GM19238 (cell line): ENCODE data around the gene NFIA.
"Not testable (repeated sequence)": the region's sequence is repeated elsewhere in the genome, so short reads cannot be mapped to it uniquely, and the experiment has no call there.

ENCODE experiments used
- DNase-seq: peaks from one replicate; pipeline ENCODE4 v3.0.0; 2011; ENCODE audit warnings: low spot score; ENCODE audit not compliant: insufficient read length

Gene NFIA

DNA sequence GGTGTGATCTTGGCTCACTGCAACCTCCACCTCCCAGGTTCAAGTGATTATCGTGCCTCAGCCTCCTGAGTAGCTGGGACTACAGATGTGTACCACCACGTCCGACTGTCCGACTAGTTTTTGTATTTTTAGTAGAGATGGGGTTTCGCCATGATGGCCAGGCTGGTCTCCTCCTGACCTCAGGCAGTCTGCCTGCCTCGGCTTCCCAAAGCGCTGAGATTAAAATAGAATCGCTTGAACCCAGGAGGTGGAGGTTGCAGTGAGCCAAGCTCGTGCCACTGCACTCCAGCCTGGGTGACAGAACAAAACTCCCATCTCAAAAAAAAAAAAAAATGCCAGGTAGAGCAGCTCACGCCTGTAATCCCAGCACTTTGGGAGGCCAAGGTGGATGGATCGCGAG, 44.5 kb downstream of the NFIA start:
- DNase-seq = not testable (repeated sequence)

DNA sequence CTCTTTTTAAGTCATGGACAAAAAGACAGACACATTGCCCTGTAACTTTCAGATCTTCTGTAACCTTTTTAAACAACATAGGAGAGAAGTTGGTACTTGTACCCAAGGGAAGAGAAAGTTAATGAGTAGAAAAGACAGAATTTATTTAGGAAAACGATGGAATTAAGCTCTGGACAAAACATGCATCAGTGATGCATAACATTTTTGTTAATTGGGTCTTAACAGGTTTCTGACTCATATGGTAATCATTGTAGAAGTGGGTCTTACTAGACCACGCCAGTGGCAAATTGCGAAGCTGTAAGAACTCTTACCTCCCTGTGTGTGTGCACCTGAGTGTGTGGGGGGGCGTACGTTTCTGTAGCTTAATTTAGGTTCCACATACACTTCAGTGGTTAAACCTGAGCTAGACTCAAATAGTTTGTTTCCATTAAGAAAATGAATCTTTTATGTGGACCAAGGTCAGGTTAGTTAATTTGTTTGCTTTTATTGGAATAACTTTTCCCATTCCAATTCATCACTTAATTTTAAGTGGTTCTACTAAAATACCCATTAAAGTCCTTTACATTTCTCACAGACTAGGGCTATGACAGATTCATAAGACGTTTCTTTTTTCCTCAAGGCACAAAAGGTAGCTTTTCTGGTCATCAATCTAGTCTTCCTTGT, 48.1 kb downstream of the NFIA start:
- no peak for DNase-seq

DNA sequence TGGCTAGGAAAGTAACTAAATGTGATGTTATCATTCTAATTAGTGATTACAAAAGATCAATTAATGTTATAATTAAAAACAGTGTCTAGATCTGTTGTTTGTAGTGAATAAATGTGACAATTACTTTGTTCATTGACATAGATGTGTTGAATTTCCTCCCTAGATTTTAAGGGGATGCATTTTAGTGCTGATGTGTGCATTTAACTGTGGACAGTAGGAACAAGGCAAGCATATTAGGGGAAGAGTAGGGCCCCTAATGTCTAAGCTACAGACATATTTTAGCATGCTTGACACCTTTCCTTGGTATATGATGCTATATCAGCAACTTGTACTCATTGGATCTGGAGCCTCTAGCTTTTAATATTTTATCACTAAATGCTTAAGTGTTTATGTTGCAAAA, 48.9 kb downstream of the NFIA start:
- no peak for DNase-seq

DNA sequence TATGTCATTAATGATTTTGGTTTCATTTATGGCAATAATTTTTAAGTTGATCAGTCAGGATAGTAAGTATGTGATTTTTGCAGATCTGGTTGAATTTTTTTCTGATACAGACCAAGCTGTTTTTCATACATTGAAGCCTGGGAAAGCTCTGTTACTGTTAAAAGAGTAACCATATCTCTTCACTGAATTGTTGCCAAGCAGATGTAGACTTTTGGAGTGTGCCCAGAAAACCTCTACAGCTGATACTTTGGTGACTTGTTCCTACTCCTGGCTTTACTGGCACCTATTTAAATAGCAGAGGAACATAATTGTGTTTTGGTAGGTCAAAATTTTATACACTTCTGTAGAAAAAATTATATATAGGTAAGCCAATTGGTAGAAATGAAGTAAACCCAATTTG, 49.4 kb downstream of the NFIA start:
- DNase-seq = no peak

GRCh38 chr1:61132176-61132638, 49.8 kb downstream of the NFIA start:
- DNase-seq = no peak

DNA sequence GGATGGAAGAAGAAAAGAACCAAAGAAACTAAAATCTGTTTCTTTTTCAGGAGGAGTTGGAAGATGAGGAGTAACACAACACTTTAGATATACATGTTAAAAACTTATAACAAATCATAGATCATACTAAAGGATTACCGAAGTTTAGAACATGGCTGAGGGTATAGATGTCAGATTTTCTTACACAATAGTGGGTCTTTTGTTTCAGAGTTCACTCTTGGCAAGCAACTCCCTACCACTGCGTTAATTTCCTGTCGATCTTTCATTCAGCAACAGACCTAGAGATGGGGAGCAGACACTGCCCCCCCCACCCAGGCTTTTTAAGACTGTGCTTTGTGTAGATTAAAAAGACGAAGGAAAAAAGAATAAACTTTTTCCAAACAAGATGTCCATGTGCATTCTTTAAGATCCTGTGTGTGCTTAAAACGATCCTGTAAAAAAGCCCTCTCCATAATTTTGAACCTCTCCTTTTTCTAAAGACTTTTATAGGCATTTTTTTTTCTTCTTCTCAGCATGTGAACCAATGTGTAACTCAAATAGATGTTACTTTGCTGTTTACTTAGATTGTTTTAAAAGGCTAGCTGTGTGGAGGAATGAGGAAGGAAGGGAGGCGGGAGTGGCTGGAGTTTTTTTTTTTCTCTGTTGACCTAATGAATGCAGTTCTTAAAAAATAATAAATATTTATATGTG, 50.4 kb downstream of the NFIA start:
- DNase-seq = no peak

GRCh38 chr1:61133335-61134019, 51.1 kb downstream of the NFIA start:
- DNase-seq = no peak

- DNase-seq = no peak
Observed at GRCh38 chr1:61135291-61135690, 52.9 kb downstream of the NFIA start.

DNA sequence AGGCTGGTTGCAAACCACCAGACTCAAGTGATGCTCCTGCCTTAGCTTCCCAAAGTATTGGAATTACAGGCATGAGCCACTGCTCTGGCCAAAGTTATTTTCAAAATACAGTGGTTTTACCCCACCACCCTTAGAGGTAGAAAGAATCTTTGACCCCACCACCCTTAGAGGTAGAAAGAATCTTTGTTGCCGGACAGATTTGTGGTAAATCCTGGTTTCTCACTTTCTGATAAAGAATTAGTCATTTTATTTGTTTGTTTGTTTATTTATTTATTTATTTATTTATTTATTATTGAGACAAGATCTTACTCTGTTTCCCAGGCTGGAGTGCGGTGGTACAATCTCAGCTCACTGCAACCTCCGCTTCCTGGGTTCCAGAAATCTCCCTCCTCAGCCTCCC, 55.9 kb downstream of the NFIA start:
- DNase-seq = no peak

DNA sequence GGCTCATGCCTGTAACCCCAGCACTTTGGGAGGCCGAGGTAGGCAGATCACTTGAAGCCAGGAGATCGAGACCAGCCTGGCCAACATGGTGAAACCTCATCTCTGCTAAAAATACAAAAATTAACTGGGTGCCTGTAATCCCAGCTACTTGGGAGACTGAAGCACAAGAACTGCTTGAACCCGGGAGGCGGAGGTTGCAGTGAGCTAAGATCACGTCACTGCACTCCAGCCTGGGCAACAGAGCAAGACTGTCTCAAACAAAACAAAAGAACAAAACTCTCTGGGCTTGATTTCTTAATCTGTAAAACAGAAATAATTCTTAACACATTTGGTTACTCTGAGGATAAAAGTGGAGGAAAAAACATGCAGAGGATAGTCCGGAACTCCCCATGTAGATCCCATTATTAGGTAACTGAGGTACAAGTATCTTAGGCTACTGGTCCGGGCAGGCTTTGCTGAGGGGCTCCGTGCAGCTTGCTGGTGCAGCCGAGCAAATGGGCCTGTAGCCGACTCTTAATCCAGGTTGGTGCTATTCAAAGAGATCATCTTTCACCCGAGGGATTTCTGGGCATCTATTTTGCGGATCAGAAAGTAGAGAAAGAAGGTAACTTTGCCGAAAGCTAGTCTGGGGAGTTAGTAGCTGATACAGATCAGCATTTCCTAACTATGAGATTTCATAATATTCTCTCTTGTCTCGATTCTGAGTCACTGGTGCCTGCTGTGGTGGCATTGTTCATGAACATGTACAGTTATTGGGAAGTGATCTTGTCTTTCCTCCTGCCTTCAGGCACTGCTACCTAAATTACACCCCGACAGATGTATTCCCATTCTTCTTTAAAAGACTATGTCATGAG, 56.8 kb downstream of the NFIA start:
- DNase-seq = no peak

- no peak for DNase-seq
Observed at GRCh38 chr1:61139775-61140549, 57.6 kb downstream of the NFIA start.

- no peak for DNase-seq
Observed at GRCh38 chr1:61140778-61141177, 58.4 kb downstream of the NFIA start.

DNA sequence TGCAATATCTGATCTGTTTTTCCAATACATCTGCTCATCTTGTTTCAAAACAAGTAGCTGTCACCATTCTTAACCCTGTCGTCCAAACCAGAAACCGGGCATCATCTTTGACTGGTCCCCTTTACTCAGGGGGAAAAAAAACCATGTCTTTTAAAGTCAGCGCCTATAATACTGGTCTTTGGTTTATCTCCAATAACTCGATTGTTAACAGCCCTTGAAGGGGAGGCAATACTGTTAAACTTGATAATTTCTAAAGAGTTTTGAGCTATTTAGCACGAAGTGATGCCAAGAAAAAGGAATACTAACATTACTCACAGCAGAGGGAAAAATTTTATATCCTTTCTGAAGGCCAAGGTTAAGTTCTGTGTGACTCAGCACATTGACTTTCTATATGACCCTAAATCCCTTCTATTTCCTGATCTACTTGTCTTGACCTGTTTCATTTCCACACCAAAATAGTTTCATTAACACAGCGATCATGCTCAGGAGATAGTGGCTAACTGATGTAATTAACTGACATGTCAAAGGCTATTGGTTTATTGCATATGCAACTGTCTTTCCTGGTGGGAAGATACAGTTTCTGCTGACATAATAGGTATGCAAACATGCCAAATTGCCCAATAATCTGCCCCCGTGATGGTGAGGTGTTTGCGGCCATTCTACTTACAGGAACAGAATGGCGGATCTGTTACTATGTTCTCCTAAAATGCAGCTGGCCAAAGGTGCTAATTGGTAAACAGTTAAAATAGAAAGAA, 59.1 kb downstream of the NFIA start:
- no peak for DNase-seq

- DNase-seq = no peak
Observed at GRCh38 chr1:61142043-61142440, 59.7 kb downstream of the NFIA start.

DNA sequence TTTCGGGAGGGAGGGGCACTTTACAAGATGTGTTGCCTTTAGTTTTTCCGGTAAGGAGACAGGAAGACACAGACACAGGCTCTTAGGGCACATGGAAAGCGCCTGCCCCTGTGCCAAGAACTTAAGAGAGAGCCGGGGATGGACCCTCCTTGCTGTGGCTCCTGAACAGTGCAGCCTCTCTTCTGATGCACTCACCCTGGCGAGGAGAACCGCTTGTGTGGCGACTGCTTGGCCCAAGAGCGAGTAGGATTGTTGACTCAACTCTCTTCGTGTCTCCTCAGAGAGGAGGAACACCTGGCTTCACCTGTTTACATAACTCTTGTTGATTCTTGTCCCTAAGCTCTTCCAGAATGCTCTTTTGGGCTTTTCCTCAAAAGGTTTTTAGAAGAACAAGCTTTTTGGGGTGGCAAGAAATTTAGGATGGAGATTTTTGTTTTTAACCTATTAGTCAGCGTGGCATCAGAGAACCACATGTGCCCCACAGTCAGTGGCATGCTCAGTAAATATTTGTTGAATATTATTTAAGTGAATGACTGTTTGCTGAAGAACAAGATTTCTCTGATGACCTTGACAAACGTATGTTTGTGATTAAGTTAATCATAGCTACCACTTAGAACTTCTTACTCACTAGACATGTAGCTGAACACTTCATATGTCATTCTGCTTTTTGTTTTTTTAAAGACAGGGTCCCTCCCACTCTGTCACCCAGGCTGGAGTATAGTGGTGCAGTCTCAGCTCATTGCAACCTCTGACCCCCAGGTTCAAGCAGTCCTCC, 60.6 kb downstream of the NFIA start:
- no peak for DNase-seq

GRCh38 chr1:61143821-61144424, 61.6 kb downstream of the NFIA start:
- DNase-seq = no peak

- DNase-seq = no peak
Observed at GRCh38 chr1:61149010-61149860, 66.9 kb downstream of the NFIA start.

DNA sequence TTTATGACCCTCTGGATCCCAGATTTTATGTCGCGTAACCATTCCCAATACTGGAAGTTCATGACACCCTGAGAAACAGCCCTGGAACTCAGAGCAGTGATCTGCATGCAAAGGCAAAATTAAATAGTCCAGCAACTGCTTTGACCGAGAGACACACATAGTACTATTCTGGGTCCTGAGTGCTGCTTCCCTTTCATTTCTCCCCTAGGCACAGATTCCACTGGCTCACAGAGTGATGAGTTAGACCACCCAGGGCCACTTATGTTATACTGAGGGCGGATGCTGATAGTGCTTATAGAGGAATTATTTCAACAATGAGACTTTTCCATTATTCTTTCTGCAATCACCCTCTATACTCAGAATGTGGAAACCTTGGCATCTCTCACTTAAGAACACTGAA, 69.2 kb downstream of the NFIA start:
- DNase-seq = no peak
